Upper lobe of left lung (tissue), 4 donors: ENCODE data around the gene ATP10B.

Experiments
- CTCF ChIP-seq, 6 experiments: fragments of 450-650 bp in 4 of 6; fragments of 200-600 bp in 2 of 6; sonication (generic) in 2 of 6; IDR thresholded peaks; one replicate each; pipeline ENCODE4 v1.5.1; 2016 to 2019; ENCODE audit warnings: antibody characterized with exemption in 6 of 6
- POLR2A ChIP-seq, 4 donors: fragments of 450-650 bp; IDR thresholded peaks; one replicate each; pipeline ENCODE4 v1.5.1; 2016 to 2017; ENCODE audit warnings: antibody characterized with exemption in 4 of 4, mild to moderate bottlenecking in 2 of 4
- POLR2AphosphoS5 ChIP-seq, 2 donors: sonication (generic); formaldehyde crosslinking; IDR thresholded peaks; one replicate each; pipeline ENCODE4 v1.5.1; 2017; ENCODE audit warnings: antibody characterized with exemption in 2 of 2

GRCh38 chr5:160694896-160695295 is 157.1 kb downstream of the ATP10B start:
- no peak for TF ChIP-seq POLR2A (IDR thresholded peaks at IDR 0.05)
- TF ChIP-seq CTCF (IDR thresholded peaks at IDR 0.05), result no peak
- TF ChIP-seq POLR2AphosphoS5 (IDR thresholded peaks at IDR 0.05), result no peak
